ENCODE data around the gene KPNA3.

KPNA3 gene

DNA sequence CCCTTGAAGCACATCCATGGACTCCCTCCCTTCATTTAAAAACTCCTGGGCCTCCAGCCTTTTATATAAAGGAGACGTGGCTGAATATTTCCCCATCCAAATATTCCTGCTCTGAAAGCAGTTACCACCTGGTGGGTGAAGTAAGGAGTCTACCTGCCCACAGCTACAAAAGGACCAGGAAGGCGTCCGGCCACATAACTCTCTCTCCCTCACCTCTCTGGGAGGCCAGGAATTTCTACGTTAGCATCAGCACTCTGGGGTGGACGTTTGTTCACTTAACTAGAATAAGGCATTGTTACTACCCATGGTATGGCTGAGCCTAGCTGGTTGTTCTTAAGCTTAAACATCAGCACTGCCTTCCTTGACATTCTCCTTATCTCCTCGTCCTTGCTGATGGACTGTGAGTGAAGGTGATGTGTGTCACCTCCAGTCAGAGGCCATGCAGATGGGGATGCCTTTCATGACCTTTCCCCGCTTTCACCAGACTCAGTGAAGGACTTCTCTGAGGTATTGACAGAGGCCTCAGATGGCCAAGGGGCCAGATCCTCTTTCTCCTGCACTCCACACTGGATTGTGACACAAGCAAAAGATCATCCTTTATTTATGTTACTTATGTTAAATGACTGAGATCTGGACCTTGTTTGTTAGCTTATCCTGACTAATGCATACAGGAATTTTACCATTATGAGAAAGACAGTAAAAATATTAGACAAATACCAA, 22.2 kb upstream of the KPNA3 start:
- H2BK15ac ChIP-seq (ENCODE audit: low read depth, poor library complexity, severe bottlenecking), result no peak overlapping the region
- no peak overlapping the region for H4K8ac ChIP-seq (ENCODE audit: low read length)
- H3K27me3 ChIP-seq (ENCODE audit: control insufficient read depth in 1 of 2, insufficient read depth in 1 of 2, low read length in 2 of 2), result no peaks in the 10 kb centered on the region
- DNase-seq, result peak; percentile 14
- no peaks in the 10 kb centered on the region for H3K79me1 ChIP-seq (replicated peaks; ENCODE audit: low read length, poor library complexity, severe bottlenecking)
- no peak overlapping the region for H3K9ac ChIP-seq (ENCODE audit: low read length)
- H3K9me3 ChIP-seq (ENCODE audit: control insufficient read depth, low read length), result no peaks in the 10 kb centered on the region
- H3K14ac ChIP-seq (ENCODE audit: low read length in 2 of 2), result no peak overlapping the region
- H3K4ac ChIP-seq (ENCODE audit: low read depth in 1 of 2, low read length in 2 of 2), result no peak overlapping the region
- no peak overlapping the region for H2AK5ac ChIP-seq (ENCODE audit: low read length, severe bottlenecking)
- H3K4me2 ChIP-seq (ENCODE audit: low read length, poor library complexity, severe bottlenecking), result no peak overlapping the region
- H3K18ac ChIP-seq (ENCODE audit: low read depth in 1 of 2, low read length in 2 of 2), result no peak overlapping the region
- no peak overlapping the region for H2BK5ac ChIP-seq (ENCODE audit: low read depth, low read length, poor library complexity, severe bottlenecking)
- H3K27ac ChIP-seq (ENCODE audit: low read length, poor library complexity, severe bottlenecking), result no peak overlapping the region
- no peak overlapping the region for H4K91ac ChIP-seq (ENCODE audit: low read length)
- no peak overlapping the region for H2AFZ ChIP-seq (ENCODE audit: low read depth, low read length)
- H3K23ac ChIP-seq (ENCODE audit: low read length in 2 of 2), result no peak overlapping the region
- WGBS, result 86% methylated on average over 6 of the region's 7 CpGs
- H3K4me3 ChIP-seq (ENCODE audit: insufficient read depth in 1 of 2, low read depth in 1 of 2, low read length in 2 of 2), result no peak overlapping the region
- no peaks in the 10 kb centered on the region for H3K4me1 ChIP-seq (ENCODE audit: control insufficient read depth, insufficient read depth, low read depth, low read length)
- no peak overlapping the region for H2BK12ac ChIP-seq (ENCODE audit: low read length in 2 of 2)
- H3K36me3 ChIP-seq (ENCODE audit: control insufficient read depth in 1 of 2, insufficient read depth in 2 of 2, low read depth in 1 of 2, low read length in 2 of 2), result no peaks in the 10 kb centered on the region
- no peak overlapping the region for H2BK120ac ChIP-seq (ENCODE audit: low read depth, low read length)

DNA sequence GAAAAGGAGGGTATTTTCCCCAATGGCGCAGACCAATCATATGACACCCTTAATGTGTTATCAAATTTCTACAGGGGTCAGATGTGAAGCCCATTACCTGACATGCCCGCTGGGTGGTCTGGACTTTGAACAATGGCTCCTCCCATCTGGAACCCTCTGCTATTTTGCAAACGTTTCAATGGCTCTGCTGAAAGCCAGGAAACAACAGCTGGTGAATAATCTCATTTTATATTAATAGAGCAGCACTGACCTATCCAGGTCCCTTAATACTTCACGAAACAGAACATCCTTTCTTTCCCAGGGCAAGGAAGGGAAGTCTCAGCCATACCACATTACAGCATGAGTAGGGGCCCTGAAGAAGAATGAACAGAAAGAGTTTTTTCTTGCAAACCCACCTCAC, 20.3 kb upstream of the KPNA3 start:
- Histone ChIP-seq H3K14ac (ENCODE audit: low read length in 2 of 2) (no peak overlapping the region), H3K18ac (ENCODE audit: low read depth in 1 of 2, low read length in 2 of 2) (no peak overlapping the region), H3K36me3 (ENCODE audit: control insufficient read depth in 1 of 2, insufficient read depth in 2 of 2, low read depth in 1 of 2, low read length in 2 of 2) (no peaks in the 10 kb centered on the region), H3K9me3 (ENCODE audit: control insufficient read depth, low read length) (no peaks in the 10 kb centered on the region), H3K23ac (ENCODE audit: low read length in 2 of 2) (no peak overlapping the region), H3K4me3 (ENCODE audit: insufficient read depth in 1 of 2, low read depth in 1 of 2, low read length in 2 of 2) (no peak overlapping the region), H2BK5ac (ENCODE audit: low read depth, low read length, poor library complexity, severe bottlenecking) (no peak overlapping the region), H4K91ac (ENCODE audit: low read length) (no peak overlapping the region), H3K27me3 (ENCODE audit: control insufficient read depth in 1 of 2, insufficient read depth in 1 of 2, low read length in 2 of 2) (peaks cover 2 to 6% of the 10 kb centered on the region in 2 experiments), H3K27ac (ENCODE audit: low read length, poor library complexity, severe bottlenecking) (no peak overlapping the region), H2BK15ac (ENCODE audit: low read depth, poor library complexity, severe bottlenecking) (no peak overlapping the region), H2BK12ac (ENCODE audit: low read length in 2 of 2) (no peak overlapping the region), H3K4me2 (ENCODE audit: low read length, poor library complexity, severe bottlenecking) (no peak overlapping the region), H2AFZ (ENCODE audit: low read depth, low read length) (no peak overlapping the region), H3K9ac (ENCODE audit: low read length) (no peak overlapping the region), H3K79me1 (replicated peaks; ENCODE audit: low read length, poor library complexity, severe bottlenecking) (no peaks in the 10 kb centered on the region), H3K4me1 (ENCODE audit: control insufficient read depth, insufficient read depth, low read depth, low read length) (no peaks in the 10 kb centered on the region), H2AK5ac (ENCODE audit: low read length, severe bottlenecking) (no peak overlapping the region), H2BK120ac (ENCODE audit: low read depth, low read length) (no peak overlapping the region), H3K4ac (ENCODE audit: low read depth in 1 of 2, low read length in 2 of 2) (no peak overlapping the region), H4K8ac (ENCODE audit: low read length) (no peak overlapping the region)
- WGBS, result 92% methylated on average over 2 of the region's 4 CpGs
- DNase-seq, result no peak

DNA sequence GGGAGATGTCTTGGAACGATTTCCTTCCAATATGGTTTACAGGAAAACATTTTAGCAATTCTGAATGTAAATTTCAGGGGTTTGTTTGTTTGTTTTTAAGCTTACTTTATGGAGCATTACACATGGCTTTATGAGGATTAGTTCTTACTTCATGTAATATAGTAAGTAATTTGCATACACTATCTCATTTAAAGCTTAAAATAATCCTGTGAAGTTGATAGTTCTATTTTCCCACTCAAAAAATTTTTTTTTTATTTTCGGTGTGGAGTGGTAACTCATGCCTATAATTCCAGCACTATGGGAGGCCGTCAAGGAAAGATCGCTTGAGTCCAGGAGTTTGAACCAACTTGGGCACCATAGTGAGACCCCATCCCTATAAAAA, 19.0 kb upstream of the KPNA3 start:
- Histone ChIP-seq H3K4me1 (ENCODE audit: control insufficient read depth, insufficient read depth, low read depth, low read length) (no peaks in the 10 kb centered on the region), H3K27me3 (ENCODE audit: control insufficient read depth in 1 of 2, insufficient read depth in 1 of 2, low read length in 2 of 2) (peaks cover 5 to 10% of the 10 kb centered on the region in 2 experiments), H3K9me3 (ENCODE audit: control insufficient read depth, low read length) (no peaks in the 10 kb centered on the region), H2BK5ac (ENCODE audit: low read depth, low read length, poor library complexity, severe bottlenecking) (no peak overlapping the region), H3K9ac (ENCODE audit: low read length) (no peak overlapping the region), H2BK15ac (ENCODE audit: low read depth, poor library complexity, severe bottlenecking) (no peak overlapping the region), H3K14ac (ENCODE audit: low read length in 2 of 2) (no peak overlapping the region), H2BK120ac (ENCODE audit: low read depth, low read length) (no peak overlapping the region), H4K8ac (ENCODE audit: low read length) (no peak overlapping the region), H3K4me2 (ENCODE audit: low read length, poor library complexity, severe bottlenecking) (no peak overlapping the region), H2AFZ (ENCODE audit: low read depth, low read length) (no peak overlapping the region), H4K91ac (ENCODE audit: low read length) (no peak overlapping the region), H3K79me1 (replicated peaks; ENCODE audit: low read length, poor library complexity, severe bottlenecking) (no peaks in the 10 kb centered on the region), H3K27ac (ENCODE audit: low read length, poor library complexity, severe bottlenecking) (no peak overlapping the region), H2AK5ac (ENCODE audit: low read length, severe bottlenecking) (no peak overlapping the region), H3K18ac (ENCODE audit: low read depth in 1 of 2, low read length in 2 of 2) (no peak overlapping the region), H3K4ac (ENCODE audit: low read depth in 1 of 2, low read length in 2 of 2) (no peak overlapping the region), H3K23ac (ENCODE audit: low read length in 2 of 2) (no peak overlapping the region), H2BK12ac (ENCODE audit: low read length in 2 of 2) (no peak overlapping the region), H3K36me3 (ENCODE audit: control insufficient read depth in 1 of 2, insufficient read depth in 2 of 2, low read depth in 1 of 2, low read length in 2 of 2) (no peaks in the 10 kb centered on the region), H3K4me3 (ENCODE audit: insufficient read depth in 1 of 2, low read depth in 1 of 2, low read length in 2 of 2) (no peak overlapping the region)
- WGBS, result 82% methylated on average over 4 of the region's 4 CpGs
- no peak for DNase-seq

DNA sequence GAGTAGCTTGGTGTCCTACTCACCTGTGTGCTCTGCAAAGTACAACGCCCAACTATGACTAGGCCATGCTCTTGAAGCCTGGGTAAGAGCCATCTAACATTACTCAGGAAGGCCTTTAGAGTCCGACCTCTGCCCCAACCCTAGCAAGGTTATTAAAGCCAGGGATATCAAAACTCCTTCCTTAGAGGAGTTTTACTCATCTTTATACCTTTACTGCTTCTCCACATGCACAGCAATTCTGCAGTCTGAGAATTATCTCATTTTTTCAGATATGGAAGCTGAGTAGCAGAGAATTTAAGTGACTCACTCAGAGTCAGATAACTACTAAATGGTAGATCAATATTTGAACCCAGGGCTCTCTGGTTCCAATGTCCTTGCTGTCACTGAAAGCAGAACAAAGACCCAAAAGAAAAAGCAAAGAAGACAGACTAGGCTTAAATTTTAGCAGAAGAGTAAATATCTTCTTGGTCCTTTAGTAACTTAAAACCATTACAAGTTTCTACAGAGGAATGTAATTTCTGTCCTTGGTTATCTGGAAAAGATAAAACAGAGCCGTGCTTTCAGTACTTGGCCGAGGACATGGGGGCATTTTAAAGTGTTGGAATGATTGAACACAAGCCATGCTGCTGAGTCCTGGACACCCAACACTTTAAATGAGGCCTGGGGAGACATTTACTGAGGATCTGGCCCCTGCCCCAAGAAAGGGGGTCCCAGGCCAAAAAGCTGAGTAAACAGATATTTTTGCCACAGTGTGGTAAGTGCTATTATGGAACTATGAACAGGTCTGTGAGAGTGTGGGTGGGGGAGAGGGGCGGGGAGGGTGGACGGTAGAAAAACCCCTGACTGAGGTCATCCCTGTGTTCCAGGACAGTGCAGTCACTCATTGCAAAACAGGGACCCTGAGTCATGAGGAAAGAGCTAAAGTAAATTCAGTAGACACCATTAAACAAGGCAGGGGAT, 18.4 kb upstream of the KPNA3 start:
- peak overlapping the region; percentile 63 for H2BK15ac ChIP-seq (ENCODE audit: low read depth, poor library complexity, severe bottlenecking)
- no peaks in the 10 kb centered on the region for H3K9me3 ChIP-seq (ENCODE audit: control insufficient read depth, low read length)
- H2BK5ac ChIP-seq (ENCODE audit: low read depth, low read length, poor library complexity, severe bottlenecking), result no peak overlapping the region
- H3K9ac ChIP-seq (ENCODE audit: low read length), result peak overlapping the region; percentile 46
- no peak overlapping the region for H2BK120ac ChIP-seq (ENCODE audit: low read depth, low read length)
- peaks cover 5 to 10% of the 10 kb centered on the region in 2 experiments for H3K27me3 ChIP-seq (ENCODE audit: control insufficient read depth in 1 of 2, insufficient read depth in 1 of 2, low read length in 2 of 2)
- H3K14ac ChIP-seq (ENCODE audit: low read length in 2 of 2), result no peak overlapping the region
- 49% methylated on average over 6 of the region's 6 CpGs for WGBS
- H3K79me1 ChIP-seq (replicated peaks; ENCODE audit: low read length, poor library complexity, severe bottlenecking), result no peaks in the 10 kb centered on the region
- H2AFZ ChIP-seq (ENCODE audit: low read depth, low read length), result no peak overlapping the region
- H3K4me1 ChIP-seq (ENCODE audit: control insufficient read depth, insufficient read depth, low read depth, low read length), result no peaks in the 10 kb centered on the region
- H3K4me2 ChIP-seq (ENCODE audit: low read length, poor library complexity, severe bottlenecking), result no peak overlapping the region
- no peaks in the 10 kb centered on the region for H3K36me3 ChIP-seq (ENCODE audit: control insufficient read depth in 1 of 2, insufficient read depth in 2 of 2, low read depth in 1 of 2, low read length in 2 of 2)
- H2AK5ac ChIP-seq (ENCODE audit: low read length, severe bottlenecking), result no peak overlapping the region
- H3K23ac ChIP-seq (ENCODE audit: low read length in 2 of 2), result no peak overlapping the region
- H4K8ac ChIP-seq (ENCODE audit: low read length), result no peak overlapping the region
- no peak overlapping the region for H2BK12ac ChIP-seq (ENCODE audit: low read length in 2 of 2)
- DNase-seq, result peak; percentile 84
- H4K91ac ChIP-seq (ENCODE audit: low read length), result no peak overlapping the region
- no peak overlapping the region for H3K18ac ChIP-seq (ENCODE audit: low read depth in 1 of 2, low read length in 2 of 2)
- no peak overlapping the region for H3K27ac ChIP-seq (ENCODE audit: low read length, poor library complexity, severe bottlenecking)
- H3K4me3 ChIP-seq (ENCODE audit: insufficient read depth in 1 of 2, low read depth in 1 of 2, low read length in 2 of 2), result no peak overlapping the region
- no peak overlapping the region for H3K4ac ChIP-seq (ENCODE audit: low read depth in 1 of 2, low read length in 2 of 2)
